HEK293 (cell line): ENCODE measurements around the gene POU2F2.

Source experiments
- CTCF ChIA-PET: fragments of 350-600 bp; formaldehyde crosslinking; extraction: SDS; loops from one replicate; lab custom pipeline; 2021; ENCODE audit warnings: antibody characterized with exemption; lab: Yijun Ruan, JAX
- POLR2A ChIA-PET: fragments of 300-600 bp; formaldehyde crosslinking; extraction: SDS; loops from one replicate; lab custom pipeline; 2020; ENCODE audit warnings: antibody characterized with exemption, inconsistent platforms; lab: Yijun Ruan, JAX
- H3K27ac ChIP-seq: fragments of 200-500 bp; sonication (Bioruptor generic); 2 replicates; pipeline ENCODE4 v1.5.1; 2014; ENCODE audit warnings: low read depth, low read length, control low read depth, inconsistent platforms; ENCODE audit errors: extremely low read depth
- H3K36me3 ChIP-seq, 2 experiments: fragments of 200-500 bp in 1 of 2; sonication (Bioruptor generic) in 1 of 2; 1 replicate in 1 of 2; 2 replicates in 1 of 2; pipeline ENCODE4 v1.5.1; 2014 to 2017; ENCODE audit warnings: inconsistent platforms in 2 of 2, low read length in 2 of 2; ENCODE audit not compliant: control insufficient read depth in 2 of 2, insufficient read depth in 1 of 2
- H3K4me1 ChIP-seq: fragments of 200-500 bp; sonication (Bioruptor generic); 2 replicates; pipeline ENCODE4 v1.5.1; 2014; ENCODE audit warnings: mild to moderate bottlenecking, low read length, inconsistent platforms; ENCODE audit not compliant: control insufficient read depth, insufficient read depth
- H3K4me3 ChIP-seq: 2 replicates; pipeline ENCODE4 v1.5.1; 2011; ENCODE audit warnings: low read depth, mild to moderate bottlenecking, control low read depth, low read length, moderate library complexity
- H3K9me3 ChIP-seq: fragments of 200-500 bp; sonication (Bioruptor generic); 2 replicates; pipeline ENCODE4 v1.5.1; 2014; ENCODE audit warnings: low read depth, low read length, inconsistent platforms; ENCODE audit not compliant: control insufficient read depth, insufficient read depth
- CTCF ChIP-seq: fragments of 450-650 bp; formaldehyde crosslinking; IDR thresholded peaks from 2 replicates; pipeline ENCODE4 v1.5.1; 2016; ENCODE audit warnings: missing biosample characterization, missing genetic modification characterization
- FEZF1 ChIP-seq: fragments of 450-650 bp; formaldehyde crosslinking; IDR thresholded peaks from 2 replicates; pipeline ENCODE4 v1.5.1; 2016; ENCODE audit warnings: missing biosample characterization, missing genetic modification characterization
- HIC1 ChIP-seq: fragments of 450-650 bp; formaldehyde crosslinking; IDR thresholded peaks from 2 replicates; pipeline ENCODE4 v1.5.1; 2016; ENCODE audit warnings: missing biosample characterization, missing genetic modification characterization
- SCRT1 ChIP-seq: fragments of 450-650 bp; formaldehyde crosslinking; IDR thresholded peaks from 2 replicates; pipeline ENCODE4 v1.5.1; 2016; ENCODE audit warnings: missing biosample characterization, missing genetic modification characterization, borderline replicate concordance
- SCRT2 ChIP-seq: fragments of 450-650 bp; formaldehyde crosslinking; IDR thresholded peaks from 2 replicates; pipeline ENCODE4 v1.5.1; 2016; ENCODE audit warnings: missing biosample characterization, missing genetic modification characterization
- ZBTB8A ChIP-seq: fragments of 450-650 bp; formaldehyde crosslinking; IDR thresholded peaks from 2 replicates; pipeline ENCODE4 v1.5.1; 2016; ENCODE audit warnings: missing biosample characterization, missing genetic modification characterization
- ZEB2 ChIP-seq: fragments of 450-650 bp; formaldehyde crosslinking; IDR thresholded peaks from 2 replicates; pipeline ENCODE4 v1.5.1; 2016; ENCODE audit warnings: missing biosample characterization, missing genetic modification characterization
- ZFP3 ChIP-seq: fragments of 450-650 bp; formaldehyde crosslinking; IDR thresholded peaks from 2 replicates; pipeline ENCODE4 v1.5.1; 2016; ENCODE audit warnings: low read depth, missing biosample characterization, missing genetic modification characterization
- ZNF140 ChIP-seq: fragments of 450-650 bp; formaldehyde crosslinking; IDR thresholded peaks from 2 replicates; pipeline ENCODE4 v1.5.1; 2016; ENCODE audit warnings: missing biosample characterization, missing genetic modification characterization
- ZNF223 ChIP-seq: fragments of 450-650 bp; formaldehyde crosslinking; IDR thresholded peaks from 2 replicates; pipeline ENCODE4 v1.5.1; 2016; ENCODE audit warnings: missing biosample characterization, missing genetic modification characterization
- ZNF335 ChIP-seq: fragments of 450-650 bp; formaldehyde crosslinking; conservative IDR thresholded peaks from 2 replicates; pipeline ENCODE4 v1.5.1; 2016; ENCODE audit warnings: missing biosample characterization, missing genetic modification characterization
- ZNF416 ChIP-seq: fragments of 450-650 bp; formaldehyde crosslinking; IDR thresholded peaks from 2 replicates; pipeline ENCODE4 v1.5.1; 2016; ENCODE audit warnings: missing biosample characterization, missing genetic modification characterization
- ZNF560 ChIP-seq: fragments of 450-650 bp; formaldehyde crosslinking; IDR thresholded peaks from 2 replicates; pipeline ENCODE4 v1.5.1; 2017; ENCODE audit warnings: missing biosample characterization, missing genetic modification characterization, borderline replicate concordance
- ZNF629 ChIP-seq: fragments of 450-650 bp; formaldehyde crosslinking; IDR thresholded peaks from 2 replicates; pipeline ENCODE4 v1.5.1; 2017; ENCODE audit warnings: missing biosample characterization, missing genetic modification characterization
- ZNF76 ChIP-seq: fragments of 450-650 bp; formaldehyde crosslinking; IDR thresholded peaks from 2 replicates; pipeline ENCODE4; 2016; ENCODE audit warnings: low read depth, missing biosample characterization, missing genetic modification characterization, borderline replicate concordance
- ZNF768 ChIP-seq: fragments of 450-650 bp; formaldehyde crosslinking; IDR thresholded peaks from 2 replicates; pipeline ENCODE4 v1.5.1; 2018; ENCODE audit warnings: missing biosample characterization, mild to moderate bottlenecking, missing genetic modification characterization
- ZNF776 ChIP-seq: fragments of 450-650 bp; formaldehyde crosslinking; IDR thresholded peaks from 2 replicates; pipeline ENCODE4 v1.5.0; 2017; ENCODE audit warnings: missing biosample characterization, missing genetic modification characterization, borderline replicate concordance

The POU2F2 gene

GRCh38 chr19:42053037-42053935 lies 79.0 kb downstream of the POU2F2 start:
- Histone ChIP-seq H3K27ac (no peak overlapping the region), H3K4me1 (peaks cover 5% of the 10 kb centered on the region; the same call in 1 of the 2 replicates), H3K36me3 (no peaks in the 10 kb centered on the region), H3K9me3 (no peaks in the 10 kb centered on the region), H3K4me3 (no peak overlapping the region)
- CTCF ChIA-PET, result interaction anchor here (0.6 to 1.3 kb wide), 2 partner anchors 18 to 44 kb away, joined by 3 read pairs; no protein-coding TSS in a partner anchor
- POLR2A ChIA-PET, result interaction anchor here (2.0 kb wide), 1 partner anchor 23 kb away, joined by 6 read pairs; the partner anchor contains the start of gene ZNF574
- TF ChIP-seq SCRT2 (tag by site-specific recombination) (peak; percentile 54; the same call in 1 of the 2 replicates), ZNF776 (tag by site-specific recombination) (no peak), ZNF768 (tag by site-specific recombination) (peak; percentile 98), SCRT1 (tag by site-specific recombination) (0 out of 2 replicates have a peak, but pooled peaks have one; percentile 24)

GRCh38 chr19:42052241-42052863 lies 79.9 kb downstream of the POU2F2 start:
- POLR2A ChIA-PET, result interaction anchor here (0.6 to 2.0 kb wide), 3 partner anchors 22 to 209 kb away, joined by 3 to 6 read pairs (median 5); partner anchors contain the start of gene ZNF574
- TF ChIP-seq ZNF416 (tag by site-specific recombination) (no peak), ZNF629 (tag by site-specific recombination) (no peak), ZNF335 (peak; percentile 58)
- TF ChIP-seq, all 188 proteins: peak for 1
- Histone ChIP-seq H3K4me3 (no peak overlapping the region), H3K4me1 (peaks cover 5% of the 10 kb centered on the region; the same call in 1 of the 2 replicates), H3K36me3 (no peaks in the 10 kb centered on the region), H3K9me3 (no peaks in the 10 kb centered on the region), H3K27ac (no peak overlapping the region)
- CTCF ChIA-PET, result interaction anchor here (0.7 to 2.1 kb wide), 4 partner anchors 14 to 24 kb away, joined by 3 to 14 read pairs (median 4); no protein-coding TSS in a partner anchor

- H3K36me3 ChIP-seq, result no peaks in the 10 kb centered on the region; a peak in 1 of 3 replicates
- POLR2A ChIA-PET, result interaction anchor here (0.6 to 2.0 kb wide), 2 partner anchors 25 to 208 kb away, joined by 5 to 6 read pairs; partner anchors contain the start of gene ZNF574
- TF ChIP-seq ZBTB8A (no peak), ZNF560 (no peak), FEZF1 (no peak), CTCF (no peak), ZNF76 (tag by site-specific recombination) (no peak), ZFP3 (tag by site-specific recombination) (peak; percentile 81), ZNF223 (0 out of 2 replicates have a peak, but pooled peaks have one; percentile 13), ZEB2 (tag by site-specific recombination) (no peak), ZNF140 (tag by site-specific recombination) (no peak), HIC1 (tag by site-specific recombination) (no peak)
- TF ChIP-seq, all 188 proteins: peak for 2
- CTCF ChIA-PET, result interaction anchor here (0.7 to 2.4 kb wide), 5 partner anchors 13 to 23 kb away, joined by 3 to 16 read pairs (median 4); no protein-coding TSS in a partner anchor
- H3K9me3 ChIP-seq, result no peaks in the 10 kb centered on the region
- no peak overlapping the region for H3K4me3 ChIP-seq
- peaks cover 5% of the 10 kb centered on the region; the same call in 1 of the 2 replicates for H3K4me1 ChIP-seq
- no peak overlapping the region for H3K27ac ChIP-seq
Measured at GRCh38 chr19:42051166-42052115, 80.8 kb downstream of the POU2F2 start.
